ENCODE results near the gene TOR1A.
A peak's percentile ranks its signal among the peaks of the same experiment; 100 is the strongest.

The TOR1A gene

GRCh38 chr9:129823935-129824601 lies at the start of gene TOR1A:
Gene TOR1A, minus strand, starts transcription at chr9:129824136. Its CDS starts 51 bp downstream, at chr9:129824085.
- H3K9ac ChIP-seq (ENCODE audit: insufficient read length), result peak within 1 kb of the TSS; percentile 89
- no peaks in the 10 kb centered on the region for H3K9me3 ChIP-seq (ENCODE audit: low read depth, low read length)
- peaks cover 38% of the 10 kb centered on the region for H3K36me3 ChIP-seq (ENCODE audit: insufficient read depth, low read length)
- DNase-seq (ENCODE audit: low read depth, low spot score), result peak; percentile 75
- TF ChIP-seq POLR2AphosphoS5 (IDR thresholded peaks at IDR 0.05; ENCODE audit: borderline replicate concordance, low read depth, low read length) (peak; percentile 86), FOXP2 (optimal IDR thresholded peaks at IDR 0.05; ENCODE audit: control extremely low read depth, extremely low read length, insufficient read depth) (peak; percentile 91), EZH2 (IDR thresholded peaks at IDR 0.05) (no peak)
- peak within 1 kb of the TSS; percentile 96 for H3K4me3 ChIP-seq
- H3K27ac ChIP-seq, result no peak within 1 kb of the TSS

- Histone ChIP-seq H3K9ac (ENCODE audit: insufficient read length) (no peak overlapping the region), H3K36me3 (ENCODE audit: insufficient read depth, low read length) (peaks cover 6% of the 10 kb centered on the region; the same call in 1 of the 2 replicates), H3K4me3 (no peak overlapping the region), H3K9me3 (ENCODE audit: low read depth, low read length) (no peaks in the 10 kb centered on the region), H3K27ac (no peak overlapping the region)
- no peak for DNase-seq (ENCODE audit: low read depth, low spot score)
- no peak for TF ChIP-seq EZH2 (IDR thresholded peaks at IDR 0.05)
- TF ChIP-seq POLR2AphosphoS5 (IDR thresholded peaks at IDR 0.05; ENCODE audit: borderline replicate concordance, low read depth, low read length), result no peak
Observed at GRCh38 chr9:129871046-129871445, 47.1 kb upstream of the TOR1A start.

GRCh38 chr9:129869585-129870501 lies 45.9 kb upstream of the TOR1A start:
- no peak for TF ChIP-seq POLR2AphosphoS5 (IDR thresholded peaks at IDR 0.05; ENCODE audit: borderline replicate concordance, low read depth, low read length)
- TF ChIP-seq EZH2 (IDR thresholded peaks at IDR 0.05), result no peak
- TF ChIP-seq FOXP2 (optimal IDR thresholded peaks at IDR 0.05; ENCODE audit: control extremely low read depth, extremely low read length, insufficient read depth), result no peak

GRCh38 chr9:129868872-129869486 lies 45.0 kb upstream of the TOR1A start:
- H3K36me3 ChIP-seq (ENCODE audit: insufficient read depth, low read length), result peaks cover 5% of the 10 kb centered on the region; the same call in 1 of the 2 replicates
- H3K4me3 ChIP-seq, result no peak overlapping the region
- TF ChIP-seq POLR2AphosphoS5 (IDR thresholded peaks at IDR 0.05; ENCODE audit: borderline replicate concordance, low read depth, low read length), result no peak
- no peak for TF ChIP-seq FOXP2 (optimal IDR thresholded peaks at IDR 0.05; ENCODE audit: control extremely low read depth, extremely low read length, insufficient read depth)
- TF ChIP-seq EZH2 (IDR thresholded peaks at IDR 0.05), result no peak
- H3K27ac ChIP-seq, result no peak overlapping the region
- DNase-seq (ENCODE audit: low read depth, low spot score), result no peak
- H3K9me3 ChIP-seq (ENCODE audit: low read depth, low read length), result no peaks in the 10 kb centered on the region
- no peak overlapping the region for H3K9ac ChIP-seq (ENCODE audit: insufficient read length)

More at GRCh38 chr9:129869585-129870501, 45.9 kb upstream of the TOR1A start:
- H3K36me3 ChIP-seq (ENCODE audit: insufficient read depth, low read length), result peaks cover 8% of the 10 kb centered on the region; the same call in 1 of the 2 replicates
- H3K9me3 ChIP-seq (ENCODE audit: low read depth, low read length), result no peaks in the 10 kb centered on the region
- no peak overlapping the region for H3K4me3 ChIP-seq
- no peak overlapping the region for H3K27ac ChIP-seq
- no peak for DNase-seq (ENCODE audit: low read depth, low spot score)
- no peak overlapping the region for H3K9ac ChIP-seq (ENCODE audit: insufficient read length)

- H3K27ac ChIP-seq, result no peak overlapping the region
- H3K9me3 ChIP-seq (ENCODE audit: low read depth, low read length), result no peaks in the 10 kb centered on the region
- no peak for DNase-seq (ENCODE audit: low read depth, low spot score)
- no peak overlapping the region for H3K9ac ChIP-seq (ENCODE audit: insufficient read length)
- H3K4me3 ChIP-seq, result no peak overlapping the region
- TF ChIP-seq POLR2AphosphoS5 (IDR thresholded peaks at IDR 0.05; ENCODE audit: borderline replicate concordance, low read depth, low read length) (no peak), EZH2 (IDR thresholded peaks at IDR 0.05) (no peak), FOXP2 (optimal IDR thresholded peaks at IDR 0.05; ENCODE audit: control extremely low read depth, extremely low read length, insufficient read depth) (no peak)
- H3K36me3 ChIP-seq (ENCODE audit: insufficient read depth, low read length), result peaks cover 5% of the 10 kb centered on the region; the same call in 1 of the 2 replicates
Observed at GRCh38 chr9:129868023-129868871, 44.3 kb upstream of the TOR1A start.

GRCh38 chr9:129867136-129868022 lies 43.4 kb upstream of the TOR1A start:
- Histone ChIP-seq H3K9ac (ENCODE audit: insufficient read length) (no peak overlapping the region), H3K4me3 (no peak overlapping the region), H3K27ac (no peak overlapping the region), H3K36me3 (ENCODE audit: insufficient read depth, low read length) (peaks cover 5% of the 10 kb centered on the region; the same call in 1 of the 2 replicates), H3K9me3 (ENCODE audit: low read depth, low read length) (no peaks in the 10 kb centered on the region)
- TF ChIP-seq POLR2AphosphoS5 (IDR thresholded peaks at IDR 0.05; ENCODE audit: borderline replicate concordance, low read depth, low read length) (no peak), EZH2 (IDR thresholded peaks at IDR 0.05) (no peak), FOXP2 (optimal IDR thresholded peaks at IDR 0.05; ENCODE audit: control extremely low read depth, extremely low read length, insufficient read depth) (no peak)
- DNase-seq (ENCODE audit: low read depth, low spot score), result no peak

Data from SK-N-MC (cell line).